ENCODE results near the gene PAQR8.

Gene PAQR8

DNA sequence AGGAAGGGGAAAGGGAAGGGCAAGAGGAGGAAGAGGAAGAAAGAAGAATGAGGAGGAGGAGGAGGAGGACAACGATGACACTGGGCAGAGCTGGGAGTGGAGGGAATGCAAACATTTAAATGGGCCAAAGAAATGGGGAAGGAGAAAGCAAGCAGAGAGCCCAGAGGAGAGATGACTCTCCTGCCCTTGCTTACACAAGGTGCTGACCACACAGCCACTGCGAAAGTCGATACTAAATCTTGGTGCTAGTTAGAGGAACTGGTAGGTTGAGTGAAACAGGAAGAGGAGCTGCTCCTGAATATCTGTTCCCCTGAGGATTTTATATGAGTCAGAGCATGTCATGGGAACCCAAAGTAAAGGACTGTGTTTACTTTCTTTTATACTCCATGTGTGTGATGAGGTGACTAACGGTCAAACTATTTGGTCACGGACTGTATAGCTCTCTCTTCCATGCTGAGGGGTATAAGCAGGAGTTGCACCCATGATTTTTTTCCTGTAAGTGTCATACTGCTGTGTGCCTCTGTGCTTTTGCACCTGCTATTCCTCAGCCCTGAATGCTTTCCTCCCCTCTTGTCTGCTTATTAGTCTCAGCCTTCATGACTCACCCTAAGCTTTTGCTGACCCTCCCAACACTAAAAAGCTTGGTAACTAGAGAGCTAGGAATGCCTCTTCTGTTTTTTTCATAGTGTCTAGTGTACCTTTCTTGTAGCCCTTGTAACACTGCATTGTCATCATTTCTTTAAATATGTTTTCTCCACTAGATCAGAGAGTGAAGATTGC is 9.5 kb upstream of the PAQR8 start:
- peak; percentile 12 to 62 for DNase-seq

DNA sequence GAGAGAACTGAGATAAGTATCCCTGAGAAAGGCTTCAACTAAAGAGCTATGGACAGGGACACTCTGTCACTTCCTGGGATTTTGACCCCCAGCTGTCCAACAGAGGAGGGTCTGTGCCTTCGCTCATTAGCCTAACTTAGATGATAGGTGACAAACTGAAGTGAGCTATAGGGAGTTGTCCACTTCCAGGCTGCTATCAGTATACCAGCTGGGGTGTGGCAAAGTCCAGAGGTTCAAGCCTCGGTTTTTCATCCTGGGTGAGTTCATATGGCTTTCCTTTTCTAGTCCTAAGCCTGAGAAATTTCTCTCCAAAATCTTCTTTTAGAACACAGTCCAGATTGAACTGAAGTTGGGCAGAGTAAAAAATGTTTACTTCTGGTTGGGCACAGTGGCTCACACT is 5.9 kb upstream of the PAQR8 start:
- no peak for DNase-seq

DNA sequence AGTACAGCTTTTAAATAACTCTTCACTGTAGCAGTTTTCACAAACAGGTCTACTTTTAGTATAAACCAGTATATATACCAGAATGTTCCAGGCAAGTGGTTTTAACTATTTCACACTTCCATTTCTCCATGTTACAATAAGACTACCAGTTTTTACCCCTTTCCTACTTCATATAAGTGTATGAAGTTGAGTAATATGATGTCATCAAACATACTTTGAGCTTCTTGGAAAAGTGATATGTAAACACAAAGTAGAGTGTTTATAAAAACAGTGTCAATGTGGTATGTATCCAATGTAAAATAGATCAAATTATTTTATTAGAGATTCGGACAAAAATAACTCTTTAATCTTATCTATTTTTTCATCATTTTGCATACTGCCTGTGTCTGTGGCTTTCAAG is 2.5 kb upstream of the PAQR8 start:
- no peak for DNase-seq

DNA sequence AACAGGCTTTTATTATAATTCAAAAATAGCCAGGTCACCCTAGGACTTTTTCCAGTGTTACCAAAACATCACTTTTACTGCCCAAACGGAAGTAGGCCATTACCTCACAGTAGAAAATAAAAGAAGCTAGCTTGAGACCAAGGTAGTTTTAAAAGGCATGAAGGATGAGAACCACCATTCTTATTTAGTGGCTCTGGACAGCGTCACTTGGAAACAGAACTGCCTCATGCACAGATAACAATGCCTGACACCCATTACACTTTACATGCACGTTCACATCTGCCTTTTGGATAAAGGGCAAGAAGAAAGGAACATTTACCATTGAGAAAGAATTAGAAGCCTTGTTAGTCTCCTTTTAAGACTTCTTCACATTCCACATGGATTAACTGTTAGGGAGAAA is 1.9 kb upstream of the PAQR8 start:
- DNase-seq: no peak

DNA sequence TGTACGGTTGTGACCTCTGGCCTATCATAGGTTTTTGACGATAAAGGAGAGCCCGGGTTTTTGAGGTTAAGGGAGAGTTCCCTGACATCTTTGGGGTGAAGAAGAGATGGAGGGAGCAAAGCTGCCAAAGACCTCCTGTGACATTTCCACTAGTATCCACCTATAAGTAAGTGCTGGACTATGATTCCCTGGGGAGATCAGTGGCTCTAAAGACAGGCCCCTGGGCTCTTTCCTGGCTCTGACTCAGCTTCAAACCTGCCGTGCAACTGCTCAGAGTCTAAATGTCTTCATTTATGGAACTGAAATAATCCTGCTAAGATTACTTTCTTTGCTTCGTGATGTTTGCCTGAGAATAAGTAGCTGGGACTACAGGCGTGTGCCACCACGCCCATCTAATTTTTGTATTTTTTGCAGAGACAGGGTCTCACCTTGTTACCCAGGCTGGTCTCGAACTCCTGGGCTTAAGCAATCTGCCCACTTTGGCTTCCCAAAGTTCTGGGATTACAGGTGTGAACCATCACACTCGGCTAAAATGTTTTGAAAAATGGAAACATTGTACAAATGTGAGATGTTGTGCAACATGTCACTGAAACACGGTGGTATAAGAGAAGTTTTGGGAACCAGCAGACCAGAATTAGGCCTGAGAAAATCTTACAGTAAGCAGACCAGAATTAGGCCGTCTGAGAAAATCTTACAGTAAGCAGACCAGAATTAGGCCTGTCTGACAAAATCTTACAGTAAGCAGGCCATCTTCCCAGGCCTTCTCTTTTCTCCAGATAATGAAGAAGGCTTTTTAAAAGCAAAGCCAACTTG is 1.1 kb upstream of the PAQR8 start:
- no peak for DNase-seq

DNA sequence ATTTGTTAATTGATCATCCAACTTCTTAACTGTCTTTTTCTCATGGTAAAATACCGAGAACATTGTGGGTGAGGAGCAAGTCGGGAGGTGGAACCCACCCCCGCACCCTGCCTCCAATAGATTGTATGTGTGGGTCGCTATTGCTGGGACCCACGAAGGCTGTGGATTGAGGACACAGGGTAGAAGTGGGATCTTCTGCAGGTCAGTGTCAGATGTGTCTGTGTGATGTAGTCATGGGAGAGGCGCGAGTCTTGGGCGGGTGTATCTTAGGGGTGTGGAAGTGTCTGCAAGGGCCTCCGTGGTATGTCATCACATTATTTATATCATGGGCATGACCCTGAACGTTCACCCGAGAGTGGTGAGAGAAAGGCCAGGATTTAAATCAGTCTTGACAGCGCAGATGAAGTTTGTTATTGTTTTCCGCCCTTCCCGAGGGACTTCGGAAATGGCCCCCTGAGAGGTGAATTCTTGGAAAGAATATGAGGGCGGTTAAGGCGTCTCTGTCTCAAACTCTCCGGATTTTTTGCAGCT is 472 bp upstream of the PAQR8 start:
- DNase-seq: peak in 1 of 2 donors; percentile 48

DNA sequence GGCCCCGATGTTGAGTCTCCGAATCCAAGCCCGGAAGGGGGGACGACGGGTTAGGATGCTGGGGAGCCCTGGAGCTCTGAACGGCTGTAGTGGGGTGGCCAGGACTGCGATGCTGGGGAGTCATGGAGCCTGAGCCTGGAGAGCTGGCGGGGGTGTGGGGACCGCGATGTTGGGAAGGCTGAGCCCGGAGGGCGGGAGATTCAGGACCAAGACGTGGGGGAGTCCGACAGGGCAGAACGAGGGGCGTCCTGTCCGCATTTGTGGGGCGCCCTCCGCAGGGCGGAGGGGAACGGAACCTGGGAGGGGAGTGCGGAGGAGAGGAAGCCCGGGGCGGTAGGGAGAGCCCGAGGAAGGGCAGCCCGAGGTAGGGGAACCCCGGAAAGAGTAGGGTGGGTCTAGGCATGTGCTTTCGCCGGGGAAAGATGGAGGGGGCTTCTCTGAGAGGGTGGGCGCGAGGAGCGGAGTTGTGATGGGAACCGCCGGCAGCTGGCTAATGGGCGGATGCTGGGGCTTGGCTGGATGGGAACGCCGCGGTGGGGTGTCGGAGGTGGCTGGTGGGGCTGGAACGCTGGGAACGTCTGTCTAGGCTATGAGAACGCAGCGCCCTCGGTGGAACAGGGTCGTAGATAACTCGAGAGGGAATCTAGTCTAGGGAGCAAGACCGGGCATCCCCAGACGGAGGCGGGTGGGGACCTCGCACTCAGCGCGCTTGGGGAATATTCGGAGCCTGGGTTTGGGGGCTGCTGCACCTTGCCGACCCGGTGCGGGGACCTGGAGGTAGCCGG is 684 bp downstream of the PAQR8 start:
- DNase-seq: peak; percentile 42 to 55

DNA sequence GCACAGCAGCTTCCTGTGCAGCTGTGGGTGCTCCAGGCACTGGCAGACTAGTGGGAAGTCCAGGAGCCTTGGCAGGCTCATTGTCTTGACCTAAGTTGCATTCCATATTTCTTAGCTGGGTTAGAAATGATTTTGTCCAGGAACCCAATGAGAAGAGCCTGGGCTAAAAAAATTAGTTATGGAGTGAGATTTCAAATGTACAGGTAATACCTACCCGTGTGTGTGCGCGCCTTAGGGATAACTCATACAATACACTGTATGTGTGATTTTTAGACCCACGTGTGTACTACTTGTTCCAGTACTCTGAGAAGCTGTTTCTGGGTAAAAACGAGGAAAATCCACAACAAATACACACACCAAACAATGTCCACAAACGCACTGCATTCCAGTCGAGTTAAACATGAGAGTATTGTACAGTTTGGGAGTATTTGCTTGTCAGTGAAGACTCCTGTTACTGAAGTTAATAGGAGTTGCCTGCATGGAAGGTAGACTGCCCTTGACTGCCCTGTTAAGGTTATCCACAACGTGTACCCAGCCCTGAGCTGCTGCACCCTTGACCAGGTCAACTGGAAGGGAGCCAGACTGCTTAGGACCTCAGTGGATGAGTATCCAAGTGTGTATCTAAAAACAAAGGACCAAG is 1.4 kb downstream of the PAQR8 start:
- DNase-seq: no peak

DNA sequence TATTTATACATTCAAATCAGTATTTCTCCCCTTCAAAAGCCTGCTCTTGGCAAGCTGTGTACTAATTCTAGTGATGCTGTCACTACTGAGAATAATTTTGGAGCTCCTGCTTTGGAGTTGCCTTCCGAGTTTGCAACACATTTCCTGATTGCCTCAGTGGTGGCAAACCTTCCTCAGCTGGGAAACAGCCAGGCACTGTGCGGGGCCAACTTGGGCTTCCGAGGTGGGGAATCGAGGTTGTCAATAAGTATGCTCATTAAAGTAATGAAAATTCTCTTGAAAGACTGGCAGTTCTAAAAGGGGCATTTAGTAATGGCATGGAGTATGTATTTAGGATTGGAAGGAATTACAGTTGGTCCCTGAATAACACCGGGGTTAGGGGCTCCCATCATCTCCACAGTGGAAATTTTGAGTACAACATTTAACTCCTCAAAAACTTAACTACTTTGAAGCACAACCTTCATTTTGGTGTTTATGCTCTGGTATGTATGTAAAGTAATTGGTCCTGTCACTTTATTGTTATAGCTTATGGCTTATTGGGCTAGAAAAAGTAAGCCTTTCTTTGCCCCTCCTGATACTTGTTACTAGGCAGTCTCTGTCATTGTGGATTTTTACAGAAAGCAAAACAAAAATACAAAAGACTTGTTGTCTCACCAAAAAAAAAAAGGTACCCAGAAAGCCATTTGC is 2.7 kb downstream of the PAQR8 start:
- DNase-seq: no peak

DNA sequence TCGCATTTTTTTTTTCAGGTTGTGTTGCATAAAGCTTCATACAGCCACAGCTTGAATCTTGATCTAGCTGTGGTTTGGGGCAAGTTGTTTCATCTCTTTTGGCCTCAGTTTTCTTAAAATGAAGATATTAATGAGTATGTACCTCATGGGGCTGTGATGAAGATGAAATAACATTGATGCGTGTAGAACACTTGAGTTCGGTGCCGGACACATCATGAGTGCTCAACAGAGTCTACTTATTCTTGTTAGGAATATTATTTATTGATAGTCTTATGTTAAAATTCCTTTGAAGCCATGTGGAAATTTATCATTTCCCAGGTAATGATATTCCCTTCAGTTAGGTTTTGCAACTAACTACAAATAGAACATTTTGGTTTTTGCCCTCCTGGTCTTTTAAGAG is 3.4 kb downstream of the PAQR8 start:
- DNase-seq: no peak

DNA sequence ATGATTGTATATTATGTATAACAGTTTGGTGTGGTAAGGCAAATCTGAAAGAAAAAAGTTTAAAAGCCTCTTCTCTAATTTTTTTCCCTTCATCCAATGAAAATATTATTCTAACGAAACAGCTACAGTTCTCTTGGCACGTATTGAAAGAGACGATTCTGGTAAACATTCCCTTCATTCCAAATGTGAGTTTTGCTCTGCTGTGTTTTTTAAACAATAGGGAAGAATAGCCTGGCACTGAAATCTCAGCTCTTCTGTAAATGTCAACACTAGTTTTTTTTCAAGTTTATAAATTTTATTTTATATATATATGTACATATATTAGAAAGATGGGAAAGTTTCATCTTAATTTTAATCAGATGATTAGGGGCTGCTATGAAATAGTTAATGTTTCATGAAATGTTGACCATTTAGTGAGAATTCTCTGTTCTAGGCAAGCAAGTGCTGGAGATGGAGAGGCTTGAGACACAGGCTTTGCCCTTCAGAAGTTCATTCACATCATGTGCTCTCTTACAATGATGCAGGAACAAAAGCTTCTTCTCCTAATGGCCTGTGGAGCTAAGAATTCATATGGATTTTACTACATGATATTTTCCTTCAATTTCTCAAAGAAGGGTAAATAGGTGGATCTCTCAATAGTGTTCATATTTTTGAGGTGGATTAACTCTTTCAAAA is 4.1 kb downstream of the PAQR8 start:
- DNase-seq: no peak

DNA sequence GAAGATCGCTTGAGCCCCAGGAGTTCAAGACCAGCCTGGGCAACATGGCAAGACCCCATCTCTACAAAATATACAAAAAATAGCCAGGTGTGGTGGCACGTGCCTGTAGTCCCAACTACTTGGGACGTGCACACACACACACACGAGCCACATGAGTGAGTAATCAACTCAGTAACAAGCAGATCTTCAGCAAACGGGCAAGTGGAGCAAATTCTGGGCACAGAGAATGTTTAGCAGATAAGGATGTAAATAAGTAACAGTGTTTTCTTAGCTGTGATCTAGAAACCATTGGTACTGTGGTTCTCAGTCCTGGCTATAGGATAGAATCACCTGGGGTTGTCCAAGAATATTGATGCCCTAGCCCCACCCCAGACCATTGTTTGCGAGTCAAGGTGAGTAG is 6.1 kb downstream of the PAQR8 start:
- no peak for DNase-seq

DNA sequence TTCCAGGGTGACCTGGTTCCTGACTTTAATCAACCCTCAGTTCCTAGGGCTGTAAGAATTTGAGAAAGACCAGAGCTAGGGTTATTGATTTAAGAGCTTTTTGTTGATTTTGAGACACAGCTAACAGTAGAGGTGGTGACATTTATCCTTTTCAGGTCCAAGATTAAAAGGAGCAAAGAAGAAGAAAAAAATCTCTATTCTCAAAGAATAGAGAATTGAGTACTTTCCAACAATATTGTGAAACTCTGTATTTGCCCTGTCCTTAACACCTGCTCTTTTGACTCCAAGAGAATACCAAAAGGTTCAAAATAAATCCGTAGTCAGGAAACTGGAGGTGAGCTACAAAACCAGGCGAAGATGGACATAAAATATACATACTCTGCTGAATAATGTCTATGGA is 7.3 kb downstream of the PAQR8 start:
- DNase-seq: no peak

DNA sequence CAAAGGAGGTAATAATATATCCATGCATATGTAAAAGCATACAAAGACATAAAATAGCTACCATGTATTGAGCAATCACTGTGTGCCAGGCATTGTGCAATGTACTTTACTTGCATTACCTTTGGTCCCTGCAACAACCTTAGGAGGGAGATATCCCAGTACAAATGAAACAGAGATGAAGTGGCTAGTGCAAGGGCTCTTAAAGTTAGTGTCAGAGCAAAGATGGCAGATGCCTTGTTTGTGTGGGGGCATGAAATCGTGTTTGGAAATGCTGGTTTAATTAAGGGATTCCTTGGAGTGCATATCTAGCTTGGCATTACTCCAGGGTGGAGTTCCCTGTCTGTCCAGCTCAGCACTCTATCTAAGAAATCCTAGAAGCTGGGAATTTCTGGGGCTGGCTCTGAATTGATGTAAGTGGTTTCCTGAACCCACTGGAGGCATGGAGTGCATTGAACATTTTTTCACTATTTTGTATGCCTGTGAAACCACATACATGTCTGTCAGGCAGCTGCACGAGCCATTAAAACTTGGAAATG is 9.8 kb downstream of the PAQR8 start:
- no peak for DNase-seq

DNA sequence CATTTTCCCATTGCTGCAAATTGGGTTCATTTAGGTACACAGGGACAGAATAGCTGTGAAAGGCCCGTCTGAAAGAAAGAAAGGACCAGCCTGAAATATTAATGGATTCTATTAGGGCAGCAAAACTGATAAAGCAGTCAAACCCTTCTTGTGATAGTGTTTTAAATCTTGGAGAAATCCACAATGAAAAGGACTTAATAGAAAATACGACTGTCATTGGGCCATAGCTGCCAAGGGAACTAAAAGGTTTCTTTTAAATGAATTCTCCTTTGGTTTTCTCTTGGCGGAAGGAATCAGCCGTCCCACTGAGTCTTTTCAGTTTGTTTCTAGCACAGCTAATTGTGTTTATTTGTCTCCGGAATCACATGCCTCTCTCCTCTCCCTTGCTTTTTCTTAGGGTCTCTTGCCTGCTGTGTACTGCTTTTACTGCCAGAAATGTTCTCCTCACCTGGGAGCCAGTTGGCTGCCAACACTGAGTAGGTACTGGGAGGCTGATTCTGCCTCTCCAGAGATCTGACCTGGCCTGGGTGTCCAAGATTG is 11.3 kb downstream of the PAQR8 start:
- DNase-seq: no peak

DNA sequence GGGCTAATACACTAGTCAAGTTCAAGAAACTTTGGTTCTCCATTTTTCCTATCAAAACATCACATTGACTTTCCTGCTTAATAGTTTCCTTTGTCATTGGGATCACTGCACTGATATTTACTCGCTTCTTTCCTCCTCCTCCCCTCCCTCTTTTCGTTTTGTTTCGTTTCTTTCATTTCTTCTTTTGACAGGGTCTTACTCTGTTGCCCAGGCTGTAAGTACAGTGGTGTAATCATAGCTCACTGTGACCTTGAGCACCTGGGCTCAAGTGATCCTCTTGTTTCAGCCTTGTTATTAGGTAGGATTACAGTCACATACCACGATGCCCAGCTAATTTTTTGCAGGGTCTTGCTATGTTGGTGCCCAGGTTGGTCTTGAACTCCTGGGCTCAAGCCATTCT is 12.3 kb downstream of the PAQR8 start:
- DNase-seq: no peak

DNA sequence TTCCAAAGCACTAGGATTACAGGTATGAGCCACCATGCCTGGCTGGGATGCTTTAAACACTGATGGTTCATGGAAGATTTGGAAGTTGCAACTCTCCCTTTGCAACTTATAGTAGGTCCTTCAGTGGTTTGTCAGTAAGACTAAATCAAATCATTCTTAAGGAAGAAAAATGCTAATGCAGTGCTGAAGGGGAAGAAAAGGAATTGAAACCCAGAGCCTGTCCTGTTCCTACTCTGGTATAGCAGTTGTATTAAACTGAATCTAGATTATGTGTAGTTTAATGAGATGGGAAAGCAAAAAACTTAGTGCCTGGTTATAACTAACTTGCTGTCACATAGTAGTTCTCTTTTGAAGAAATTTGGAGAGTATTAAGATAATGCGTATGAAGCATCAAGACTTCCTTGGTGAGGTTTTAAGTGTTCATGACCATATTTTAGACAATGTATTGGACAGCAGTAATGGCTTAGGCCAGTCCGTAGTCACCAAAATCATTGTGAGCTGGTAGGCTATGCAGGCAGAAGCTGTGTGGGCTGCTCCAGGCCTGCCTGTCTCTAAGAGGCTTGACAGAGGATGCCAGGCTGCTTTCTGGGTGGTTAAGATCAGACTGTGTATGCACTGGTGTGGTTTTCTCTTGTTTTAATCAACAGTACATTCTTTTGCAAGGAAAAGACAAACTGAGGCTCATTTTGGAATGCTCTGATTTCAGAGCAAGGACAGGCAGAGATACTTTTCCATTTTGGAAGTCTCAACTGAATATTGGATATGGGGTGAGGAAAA is 14.0 kb downstream of the PAQR8 start:
- DNase-seq: no peak

DNA sequence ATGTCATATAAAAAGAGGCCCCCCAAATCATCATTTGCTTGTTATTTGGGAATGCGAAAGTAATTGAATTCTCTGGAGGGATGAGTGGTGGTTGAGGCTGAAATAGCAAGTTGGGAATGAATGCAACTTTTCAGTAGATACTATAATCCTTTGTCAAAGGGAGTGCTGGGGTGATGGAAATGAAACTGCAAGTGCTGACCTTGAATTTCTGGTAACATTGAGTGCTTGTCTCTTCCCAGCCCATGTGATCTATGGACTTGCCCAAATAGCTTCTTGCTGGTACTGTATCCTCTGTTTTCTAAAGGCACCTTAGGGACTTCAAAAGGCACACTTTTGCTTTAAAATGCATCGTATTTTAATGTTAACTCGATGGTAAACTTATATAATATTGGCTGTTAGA is 14.8 kb downstream of the PAQR8 start:
- no peak for DNase-seq

DNA sequence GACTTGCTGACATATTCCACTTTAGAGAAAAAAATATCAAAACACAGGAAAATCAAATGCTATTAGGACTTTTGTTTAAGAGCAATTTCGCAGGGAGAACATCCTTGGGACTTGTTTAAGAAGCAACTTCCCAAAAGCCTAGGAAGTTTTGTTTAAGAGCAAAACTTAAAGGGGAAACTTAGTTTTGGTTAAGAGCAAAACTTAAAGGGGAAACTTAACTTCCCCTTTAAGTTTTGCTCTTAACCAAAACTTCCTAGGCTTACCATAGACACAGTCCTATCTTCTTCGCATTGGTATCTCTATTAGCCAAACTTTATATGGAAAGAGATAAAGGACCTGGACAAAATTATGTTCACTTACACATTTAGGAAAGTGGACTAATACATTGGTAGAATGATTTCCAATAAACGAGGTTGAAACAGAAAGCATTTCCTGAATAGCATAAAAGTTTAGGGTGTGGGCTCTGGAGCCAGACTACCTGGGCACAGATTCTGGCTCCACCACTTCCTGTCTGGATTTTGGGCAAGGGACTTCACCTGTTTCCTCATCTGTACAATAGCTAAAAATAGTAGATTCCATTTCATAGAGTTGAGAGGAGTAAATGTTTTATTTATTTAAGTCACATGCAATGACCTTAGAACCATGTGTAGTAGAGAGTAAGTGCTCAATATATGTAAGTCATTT is 15.7 kb downstream of the PAQR8 start:
- DNase-seq: peak in 1 of 2 donors; percentile 35

DNA sequence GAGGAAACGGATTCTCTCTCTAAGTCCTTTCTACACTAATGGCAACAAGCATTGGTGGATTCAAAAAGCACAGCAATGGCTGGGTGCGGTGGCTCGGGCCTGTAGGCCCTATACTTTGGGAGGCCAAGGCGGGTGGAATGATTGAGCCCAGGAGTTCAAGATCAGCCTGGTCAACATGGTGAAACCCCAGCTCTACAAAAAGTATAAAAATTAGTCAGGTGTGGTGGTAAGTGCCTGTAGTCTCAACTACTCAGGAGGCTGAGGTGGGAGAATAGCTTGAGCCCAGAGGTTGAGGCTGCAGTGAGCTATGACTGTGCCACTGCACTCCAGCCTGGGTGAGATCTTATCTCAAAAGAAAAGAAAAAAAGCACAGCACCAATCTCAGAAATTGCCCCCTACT is 19.3 kb downstream of the PAQR8 start:
- no peak for DNase-seq

All from CD4-positive, alpha-beta T cell treated with Interleukin-1 beta for 1 hour (primary cell).